Measurements from ENCODE around the gene ALDOC.

DNA sequence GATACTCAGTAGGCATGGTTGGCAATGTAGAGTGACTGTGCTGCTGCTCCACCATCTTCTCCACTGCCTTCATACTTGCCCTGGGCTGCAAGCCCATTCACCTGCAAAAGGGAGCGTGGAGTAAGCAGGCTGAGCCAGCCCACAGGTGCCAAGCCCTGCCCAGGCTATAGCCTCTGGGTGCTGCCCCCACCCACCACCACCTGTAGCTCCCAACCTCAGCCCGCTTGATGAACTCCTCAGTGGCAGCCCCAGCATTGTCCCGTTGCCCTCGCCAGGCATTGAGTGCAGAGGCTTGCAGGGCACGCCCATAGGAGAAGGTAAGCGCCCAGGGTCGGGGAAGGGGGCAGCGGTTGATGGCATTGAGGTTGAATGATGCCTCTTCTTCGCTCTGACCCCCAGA is 3.2 kb downstream of the ALDOC start:
- TF ChIP-seq YY1 (IDR thresholded peaks at IDR 0.05; ENCODE audit: insufficient read depth, insufficient read length) (no peak), ZNF274 (IDR thresholded peaks at IDR 0.05; ENCODE audit: low read depth, low read length) (no peak), SUZ12 (IDR thresholded peaks at IDR 0.05; ENCODE audit: extremely low read depth, insufficient read depth, insufficient read length) (no peak)
